HepG2 (cell line): Measurements from ENCODE around the gene ABHD2. TPM values are rescaled to one million over a fixed set of nuclear protein-coding genes. Genes with fewer than 3 reads are reported as not detected.

Source experiments
- ATAC-seq: fragments of 200-7000 bp; cut with Tn5 transposase; 3 replicates; pipeline ENCODE4 v1.9.1; 2020; ENCODE audit warnings: mild to moderate bottlenecking, moderate library complexity
- BruUV-seq: library from RNA; stranded (reverse); fragments of 400-500 nt; replicated peaks from 2 replicates; lab custom pipeline; 2021; lab: Mats Ljungman, UMichigan
- CTCF ChIA-PET: fragments of 300-600 bp; formaldehyde crosslinking; extraction: SDS; loops from one replicate; lab custom pipeline; 2021; ENCODE audit warnings: low total read pairs, inconsistent platforms, low intra/inter-chr PET ratio; lab: Yijun Ruan, JAX
- POLR2A ChIA-PET: fragments of 350-600 bp; sonication (Branson Sonifier 250); formaldehyde crosslinking; loops from one replicate; lab custom pipeline; 2020; ENCODE audit warnings: antibody characterized with exemption, inconsistent platforms; lab: Yijun Ruan, JAX
- DNase-seq: peaks from one replicate; pipeline ENCODE4 v3.0.0-alpha.2; 2015; ENCODE audit warnings: low spot score
- FAIRE-seq: peaks from 3 replicates; lab custom pipeline; 2011; peaks lifted over from hg19 to GRCh38; lab: Jason Lieb, UNC
- H2AFZ ChIP-seq: one replicate; pipeline ENCODE4 v1.6.1; 2011; ENCODE audit warnings: low read length, inconsistent platforms
- H3K27ac ChIP-seq: fragments of 300-600 bp; 3 replicates; pipeline ENCODE4 v1.8.0; 2011; ENCODE audit warnings: mixed run types, mild to moderate bottlenecking, mixed read lengths, low read length, inconsistent platforms; ENCODE audit not compliant: insufficient read depth; ENCODE audit errors: extremely low read length
- H3K27me3 ChIP-seq, 2 experiments: fragments of 200-600 bp in 1 of 2; 2 replicates in 1 of 2; 3 replicates in 1 of 2; pipeline versions ENCODE4 v1.6.0 to v1.8.0; 2011; ENCODE audit warnings: low read length in 2 of 2, mild to moderate bottlenecking in 2 of 2, moderate library complexity in 2 of 2, inconsistent platforms in 1 of 2; ENCODE audit not compliant: insufficient read depth in 2 of 2, control insufficient read depth in 1 of 2
- H3K36me3 ChIP-seq, 2 experiments: fragments of 200-600 bp in 1 of 2; replicated peaks in 1 of 2; 2 replicates in 1 of 2; 3 replicates in 1 of 2; pipeline versions ENCODE4 v1.5.1 to v1.8.0; 2011; ENCODE audit warnings: low read length in 2 of 2, inconsistent platforms in 1 of 2; ENCODE audit not compliant: insufficient read depth in 2 of 2, control insufficient read depth in 1 of 2
- H3K4me1 ChIP-seq: 2 replicates; pipeline ENCODE4 v1.5.1; 2012; ENCODE audit warnings: low read length, inconsistent platforms; ENCODE audit not compliant: insufficient read depth
- H3K4me2 ChIP-seq: 2 replicates; pipeline ENCODE4 v1.6.0; 2011; ENCODE audit warnings: low read depth, low read length, inconsistent platforms
- H3K4me3 ChIP-seq, 3 experiments: fragments of 200-600 bp in 1 of 3; sonication (generic), shearing (Covaris generic) in 1 of 3; replicated peaks in 1 of 3; 2 replicates each; pipeline ENCODE4 v1.5.1; 2011 to 2016; ENCODE audit warnings: low read length in 3 of 3, inconsistent platforms in 2 of 3, low read depth in 2 of 3, mild to moderate bottlenecking in 2 of 3, control low read depth in 1 of 3, mixed read lengths in 1 of 3; ENCODE audit not compliant: insufficient read depth in 1 of 3
- H3K79me2 ChIP-seq: one replicate; pipeline ENCODE4 v1.6.1; 2011; ENCODE audit warnings: low read length, inconsistent platforms; ENCODE audit not compliant: insufficient read depth
- H3K9ac ChIP-seq: 2 replicates; pipeline ENCODE4 v1.6.0; 2011; ENCODE audit warnings: mild to moderate bottlenecking, low read depth, low read length, inconsistent platforms; ENCODE audit not compliant: insufficient read depth
- H3K9me3 ChIP-seq: 2 replicates; pipeline ENCODE4 v1.5.1; 2012; ENCODE audit warnings: mild to moderate bottlenecking, low read length
- H4K20me1 ChIP-seq: 2 replicates; pipeline ENCODE4 v1.6.0; 2011; ENCODE audit warnings: inconsistent platforms, mild to moderate bottlenecking, low read length, moderate library complexity; ENCODE audit not compliant: insufficient read depth
- ATAD3A ChIP-seq: sonication (generic); formaldehyde crosslinking; IDR thresholded peaks from 2 replicates; pipeline ENCODE4 v1.4.0; 2020; ENCODE audit warnings: missing genetic modification reagents
- EED ChIP-seq: sonication (generic); formaldehyde crosslinking; IDR thresholded peaks from 2 replicates; pipeline ENCODE4 v1.5.0; 2020; ENCODE audit warnings: mild to moderate bottlenecking, missing genetic modification reagents
- ETS1 ChIP-seq: sonication (generic); formaldehyde crosslinking; IDR thresholded peaks from 2 replicates; pipeline ENCODE4 v1.4.0; 2020; ENCODE audit warnings: missing genetic modification reagents
- JDP2 ChIP-seq: sonication (generic); formaldehyde crosslinking; IDR thresholded peaks from 2 replicates; pipeline ENCODE4 v1.8.1; 2022; ENCODE audit warnings: missing genetic modification reagents, borderline replicate concordance
- MBNL3 ChIP-seq: fragments of 250-450 bp; sonication (Bioruptor Pico); conservative IDR thresholded peaks from 2 replicates; pipeline ENCODE4 v1.8.0; 2022; ENCODE audit warnings: mild to moderate bottlenecking, inconsistent platforms
- MEIS1 ChIP-seq: sonication (generic); formaldehyde crosslinking; IDR thresholded peaks from 2 replicates; pipeline ENCODE4 v1.9.0; 2021; ENCODE audit warnings: mild to moderate bottlenecking, missing genetic modification reagents, moderate library complexity, borderline replicate concordance
- ONECUT2 ChIP-seq: sonication (generic); formaldehyde crosslinking; IDR thresholded peaks from 2 replicates; pipeline ENCODE4 v1.4.0; 2020; ENCODE audit warnings: missing genetic modification reagents
- PCBP2 ChIP-seq: fragments of 200-400 bp; formaldehyde crosslinking; optimal IDR thresholded peaks from 2 replicates; pipeline ENCODE3; 2018; ENCODE audit warnings: low read length, low read depth; ENCODE audit not compliant: poor library complexity, severe bottlenecking
- THAP8 ChIP-seq: sonication (generic); formaldehyde crosslinking; IDR thresholded peaks from 2 replicates; pipeline ENCODE4 v1.5.1; 2020; ENCODE audit warnings: missing genetic modification reagents, mild to moderate bottlenecking, borderline replicate concordance
- ZFP36L2 ChIP-seq: sonication (generic); formaldehyde crosslinking; IDR thresholded peaks from 2 replicates; pipeline ENCODE4 v1.4.0; 2020; ENCODE audit warnings: missing genetic modification reagents
- ZNF121 ChIP-seq: sonication (generic); formaldehyde crosslinking; IDR thresholded peaks from 2 replicates; pipeline ENCODE4 v1.5.0; 2020; ENCODE audit warnings: mild to moderate bottlenecking, missing genetic modification reagents
- ZNF790 ChIP-seq: sonication (generic); formaldehyde crosslinking; IDR thresholded peaks from 2 replicates; pipeline ENCODE4 v1.8.0; 2022; ENCODE audit warnings: missing genetic modification reagents, mild to moderate bottlenecking, borderline replicate concordance
- WGBS: methylation state at CpG from one replicate; pipeline ENCODE4 v1.1.6; 2017; ENCODE audit warnings: low lambda C conversion rate; 5-methylcytosine and 5-hydroxymethylcytosine counted together
- in situ Hi-C: cut with HindIII; loops from 2 replicates; pipeline ENCODE4 v1.10.0; 2017; ENCODE audit warnings: low pct_unique_long_range_greater_than_20kb; ENCODE audit not compliant: extremely low pct_ligation_motif_present
- intact Hi-C: fragments of 100-400 bp; cut with micrococcal nuclease; formaldehyde crosslinking; loops from one replicate; pipeline ENCODE4 v1.10.0; 2022; ENCODE audit not compliant: unreplicated experiment
- polyA plus RNA-seq, 8 experiments: library from polyadenylated mRNA; depleted of rRNA in 3 of 8; stranded (reverse) in 7 of 8; unstranded in 1 of 8; fragments of >200 nt; fragmentation: Illumina TruSeq in 4 of 8; extraction: Trizol in 4 of 8; gene quantifications; 2 replicates each; pipeline versions ENCODE4 v1.2.1 to v1.2.3, GENCODE V29; 2011 to 2016; ENCODE audit warnings: low read depth in 4 of 8, missing spikeins in 1 of 8, mixed read lengths in 1 of 8; ENCODE audit not compliant: insufficient read depth in 1 of 8
- total RNA-seq, 5 experiments: library from RNA; depleted of rRNA; stranded (reverse); fragments of >200 nt; fragmentation: Illumina TruSeq; extraction: Trizol; gene quantifications; 2 replicates each; pipeline ENCODE4 v1.2.3, GENCODE V29; 2016; ENCODE audit warnings: low read depth in 1 of 5

ABHD2 gene
- total and polyA plus RNA-seq, 2 of the 13 experiments (the other 11 are each of a cell fraction or from before 2014, with no cell fraction given): 14.8 to 22.4 TPM

- Histone ChIP-seq H4K20me1 (no peaks in the 10 kb centered on the region), H3K27ac (no peak overlapping the region), H3K79me2 (no peaks in the 10 kb centered on the region), H3K4me3 (no peak overlapping the region), H3K4me1 (peaks cover 6% of the 10 kb centered on the region; the same call in 1 of the 2 replicates), H3K36me3 (no peaks in the 10 kb centered on the region), H2AFZ (no peak overlapping the region), H3K9me3 (no peaks in the 10 kb centered on the region), H3K9ac (no peak overlapping the region), H3K27me3 (no peaks in the 10 kb centered on the region), H3K4me2 (no peak overlapping the region)
- ATAC-seq (no peak), FAIRE-seq (no peak), DNase-seq (no peak)
- POLR2A ChIA-PET: interaction anchor here (0.7 kb wide), 1 partner anchor 121 kb away, joined by 3 read pairs; the partner anchor contains the start of gene ABHD2
- TF ChIP-seq MBNL3: no peak
- TF ChIP-seq ZFP36L2 (CRISPR knock-in tag): no peak
- no peak for TF ChIP-seq ETS1 (CRISPR knock-in tag)
- TF ChIP-seq ZNF121 (CRISPR knock-in tag): 0 out of 2 replicates have a peak, but pooled peaks have one; percentile 14
- no peak for TF ChIP-seq ZNF790 (CRISPR knock-in tag)
- no peak for TF ChIP-seq EED (CRISPR knock-in tag)
- no peak for TF ChIP-seq ONECUT2
- 23% methylated on average over 1 of the region's 1 CpG for WGBS
- BruUV-seq: no TSS peak
- intact Hi-C loops (loop anchor here (10.0 kb wide), 1 partner anchor 96 kb away; no protein-coding TSS in a partner anchor), in situ Hi-C loops (loop anchor here (5.0 to 10.0 kb wide), 2 partner anchors 33 to 86 kb away; partner anchors contain the start of gene FANCI)
- CTCF ChIA-PET: no interaction called here
Measured at GRCh38 chr15:89209057-89209456, 120.8 kb downstream of the ABHD2 start.

GRCh38 chr15:89211678-89212170 lies 123.5 kb downstream of the ABHD2 start:
- POLR2A ChIA-PET: no interaction called here
- in situ Hi-C loops: no loop called here

More at GRCh38 chr15:89211678-89212170, 123.5 kb downstream of the ABHD2 start:
- 38% methylated on average over 4 of the region's 5 CpGs for WGBS
- peaks cover 6% of the 10 kb centered on the region; the same call in 1 of the 2 replicates for H3K4me1 ChIP-seq
- no peaks in the 10 kb centered on the region for H3K79me2 ChIP-seq
- no peak overlapping the region for H3K4me2 ChIP-seq
- H3K27me3 ChIP-seq: no peaks in the 10 kb centered on the region
- H3K4me3 ChIP-seq: no peak overlapping the region
- no peak for ATAC-seq
- H2AFZ ChIP-seq: no peak overlapping the region
- DNase-seq: no peak
- H3K9me3 ChIP-seq: no peaks in the 10 kb centered on the region
- H4K20me1 ChIP-seq: no peaks in the 10 kb centered on the region
- no peak for FAIRE-seq
- CTCF ChIA-PET: no interaction called here
- intact Hi-C loops: no loop called here
- H3K27ac ChIP-seq: no peak overlapping the region
- TF ChIP-seq THAP8 (CRISPR knock-in tag) (no peak), PCBP2 (no peak), ATAD3A (no peak), JDP2 (CRISPR knock-in tag) (no peak), MEIS1 (CRISPR knock-in tag) (no peak)
- TF ChIP-seq, all 625 proteins: peak for 0
- Histone ChIP-seq H3K9ac (no peak overlapping the region), H3K36me3 (no peaks in the 10 kb centered on the region)
- BruUV-seq: no TSS peak
